Measurements from ENCODE around the gene IRF9.

Gene IRF9

GRCh38 chr14:24149302-24149969 lies 11.6 kb upstream of the IRF9 start:
- DNase-seq = no peak

GRCh38 chr14:24150061-24150460 lies 11.0 kb upstream of the IRF9 start:
- DNase-seq = no peak

GRCh38 chr14:24150567-24150966 lies 10.5 kb upstream of the IRF9 start:
- DNase-seq = no peak

GRCh38 chr14:24150993-24151392 lies 10.1 kb upstream of the IRF9 start:
- no peak for DNase-seq

- no peak for DNase-seq
These were observed 9.5 kb upstream of the IRF9 start for GRCh38 chr14:24151404-24152080.

- DNase-seq = no peak
These were observed 6.0 kb upstream of the IRF9 start for GRCh38 chr14:24155100-24155499.

GRCh38 chr14:24156840-24157239 lies 4.2 kb upstream of the IRF9 start:
- no peak for DNase-seq

GRCh38 chr14:24157331-24157730 lies 3.7 kb upstream of the IRF9 start:
- no peak for DNase-seq

GRCh38 chr14:24159777-24160498 lies 1.1 kb upstream of the IRF9 start:
- DNase-seq = no peak

GRCh38 chr14:24160499-24160849 lies 591 bp upstream of the IRF9 start:
- no peak for DNase-seq

GRCh38 chr14:24162093-24162492 lies 1.0 kb downstream of the IRF9 start:
- no peak for DNase-seq

GRCh38 chr14:24164518-24164991 lies 3.5 kb downstream of the IRF9 start:
- DNase-seq = no peak

- DNase-seq = no peak
These were observed 4.7 kb downstream of the IRF9 start for GRCh38 chr14:24165785-24166184.

GRCh38 chr14:24167469-24168114 lies 6.5 kb downstream of the IRF9 start:
- DNase-seq = no peak

GRCh38 chr14:24171422-24172260 lies 10.6 kb downstream of the IRF9 start, which contains the start of gene REC8:
TSS of gene REC8 (plus strand) at chr14:24172080. CDS start at chr14:24172553, 473 bp downstream.
- peak; percentile 97 for DNase-seq

GRCh38 chr14:24172261-24172860 lies 11.3 kb downstream of the IRF9 start:
- DNase-seq = no peak

GRCh38 chr14:24172871-24173281 lies 11.8 kb downstream of the IRF9 start:
- no peak for DNase-seq

- DNase-seq = no peak
These were observed 15.5 kb downstream of the IRF9 start for GRCh38 chr14:24176599-24176998.

GRCh38 chr14:24177041-24177825 lies 16.2 kb downstream of the IRF9 start:
- no peak for DNase-seq

- no peak for DNase-seq
These were observed 16.8 kb downstream of the IRF9 start for GRCh38 chr14:24177891-24178290.
